GM12878 (cell line): ENCODE data around the gene SMIM13. TPM values are rescaled to one million over a fixed set of nuclear protein-coding genes. Genes with fewer than 3 reads are reported as not detected.

Source experiments
- BCL11A ChIP-seq: IDR thresholded peaks from 2 replicates; pipeline ENCODE4 v1.6.1; 2011; ENCODE audit warnings: low read depth, low read length
- ESRRA ChIP-seq: IDR thresholded peaks from 2 replicates; pipeline ENCODE4 v1.6.1; 2012; ENCODE audit warnings: mild to moderate bottlenecking, low read length, improper control_type of control experiment
- GABPA ChIP-seq: IDR thresholded peaks from 2 replicates; pipeline ENCODE4 v1.6.1; 2014; ENCODE audit warnings: antibody characterized with exemption, low read depth, mild to moderate bottlenecking, inconsistent platforms
- NR2F1 ChIP-seq: fragments of 450-650 bp; conservative IDR thresholded peaks from 2 replicates; pipeline ENCODE4 v1.6.1; 2017; ENCODE audit warnings: mild to moderate bottlenecking
- PAX8 ChIP-seq: fragments of 450-650 bp; IDR thresholded peaks from 2 replicates; pipeline ENCODE4 v1.6.1; 2017; ENCODE audit warnings: mild to moderate bottlenecking, moderate library complexity
- POLR2A ChIP-seq: IDR thresholded peaks from 2 replicates; pipeline ENCODE4 v1.6.1; 2011; ENCODE audit warnings: low read depth, mild to moderate bottlenecking, low read length
- RBBP5 ChIP-seq: fragments of 200-600 bp; sonication (generic); conservative IDR thresholded peaks from 2 replicates; pipeline ENCODE4 v1.6.1; 2016
- RELB ChIP-seq: fragments of 450-650 bp; IDR thresholded peaks from 2 replicates; pipeline ENCODE4 v1.6.1; 2017; ENCODE audit warnings: low read depth, mild to moderate bottlenecking, moderate library complexity
- SP1 ChIP-seq: IDR thresholded peaks from one replicate; pipeline ENCODE4 v1.6.1; 2011; ENCODE audit warnings: low read depth, low read length
- ZBED1 ChIP-seq: IDR thresholded peaks from 2 replicates; pipeline ENCODE4 v1.6.1; 2016; ENCODE audit warnings: borderline replicate concordance
- ZBTB4 ChIP-seq: fragments of 450-650 bp; formaldehyde crosslinking; IDR thresholded peaks from 2 replicates; pipeline ENCODE4 v1.4.0; 2022; ENCODE audit warnings: mild to moderate bottlenecking, moderate library complexity
- polyA plus RNA-seq, 11 experiments: library from polyadenylated mRNA; depleted of rRNA in 4 of 11; unstranded in 6 of 11; stranded (reverse) in 5 of 11; fragments of >200 nt; fragmentation: Nextera tagmentation in 4 of 11; fragmentation: Illumina TruSeq in 1 of 11; extraction: Ambion mirVana in 4 of 11; extraction: Trizol in 1 of 11; gene quantifications; 1 replicate in 1 of 11; 2 replicates in 10 of 11; pipeline versions ENCODE4 v1.2.1 to v1.2.3, GENCODE V29; 2011 to 2016; ENCODE audit warnings: inconsistent platforms in 2 of 11, missing spikeins in 2 of 11, low read depth in 1 of 11
- total RNA-seq, 4 experiments: library from RNA; depleted of rRNA in 3 of 4; stranded (reverse); fragments of >200 nt in 3 of 4; fragmentation: Illumina TruSeq in 1 of 4; extraction: Trizol in 1 of 4; gene quantifications; 2 replicates each; pipeline versions ENCODE4 v1.2.1 to v1.2.3, GENCODE V29; 2013 to 2021

The SMIM13 gene
- total and polyA plus RNA-seq, 10 of the 15 experiments (the other 5 are each of a cell fraction or from before 2014, with no cell fraction given) = 2.0 to 8.5 (median 4.7) TPM

GRCh38 chr6:11171952-11172351, 78.3 kb downstream of the SMIM13 start (continued):
- TF ChIP-seq ZBTB4 (CRISPR knock-in tag) (no peak), RELB (no peak), RBBP5 (no peak), POLR2A (no peak), NR2F1 (no peak), ZBED1 (no peak), GABPA (no peak), BCL11A (no peak), PAX8 (no peak), ESRRA (no peak), SP1 (no peak)
- TF ChIP-seq, all 136 proteins: peak for 0
